Stimulated activated CD8-positive, alpha-beta memory T cell treated with anti-CD3 and anti-CD28 coated beads, Interleukin-12 subunit alpha, Interleukin-12 subunit beta, amount 100 ng/mL, for 1 hour (primary cell): ENCODE results near the gene PLAC1.

Source experiments
- DNase-seq: peaks from one replicate; pipeline ENCODE4 v3.0.0-alpha.2; 2020; ENCODE audit warnings: low read depth

PLAC1 gene

GRCh38 chrX:134588806-134589205, 69.5 kb downstream of the PLAC1 start:
- DNase-seq: no peak

- no peak for DNase-seq
Observed at GRCh38 chrX:134580907-134581306, 77.4 kb downstream of the PLAC1 start.

GRCh38 chrX:134573683-134574035, 84.6 kb downstream of the PLAC1 start:
- DNase-seq: no peak

- DNase-seq: no peak
Observed at GRCh38 chrX:134572816-134573682, 85.2 kb downstream of the PLAC1 start.

GRCh38 chrX:134571796-134572195, 86.5 kb downstream of the PLAC1 start:
- no peak for DNase-seq

GRCh38 chrX:134570899-134571298, 87.4 kb downstream of the PLAC1 start:
- DNase-seq: no peak

- DNase-seq: no peak
Observed at GRCh38 chrX:134570509-134570846, 87.8 kb downstream of the PLAC1 start.

- DNase-seq: no peak
Observed at GRCh38 chrX:134569306-134569705, 89.0 kb downstream of the PLAC1 start.

GRCh38 chrX:134568285-134569016, 89.8 kb downstream of the PLAC1 start:
- DNase-seq: no peak

- DNase-seq: no peak
Observed at GRCh38 chrX:134566506-134566905, 91.8 kb downstream of the PLAC1 start.

- no peak for DNase-seq
Observed at GRCh38 chrX:134562002-134562401, 96.3 kb downstream of the PLAC1 start.

GRCh38 chrX:134558133-134558532, 100.1 kb downstream of the PLAC1 start:
- no peak for DNase-seq

- no peak for DNase-seq
Observed at GRCh38 chrX:134554291-134554690, 104.0 kb downstream of the PLAC1 start.

GRCh38 chrX:134552351-134552750, 105.9 kb downstream of the PLAC1 start:
- DNase-seq: no peak

- no peak for DNase-seq
Observed at GRCh38 chrX:134551376-134552048, 106.8 kb downstream of the PLAC1 start.

GRCh38 chrX:134548257-134549201, 109.7 kb downstream of the PLAC1 start:
- DNase-seq: no peak

- no peak for DNase-seq
Observed at GRCh38 chrX:134547047-134547679, 111.1 kb downstream of the PLAC1 start.

GRCh38 chrX:134546187-134546586, 112.1 kb downstream of the PLAC1 start:
- DNase-seq: no peak

GRCh38 chrX:134545510-134545909, 112.8 kb downstream of the PLAC1 start:
- DNase-seq: no peak

- DNase-seq: no peak
Observed at GRCh38 chrX:134544513-134545151, 113.6 kb downstream of the PLAC1 start.

- DNase-seq: no peak
Observed at GRCh38 chrX:134544135-134544512, 114.1 kb downstream of the PLAC1 start.
